ENCODE data around the gene PAX6.

GRCh38 chr11:31850365-31850764 lies 39.2 kb upstream of the PAX6 start:
- TF ChIP-seq MAX (IDR thresholded peaks at IDR 0.05; ENCODE audit: low read depth) (no peak), CTCF (IDR thresholded peaks at IDR 0.05) (no peak), TAF1 (IDR thresholded peaks at IDR 0.05; ENCODE audit: borderline replicate concordance, low read depth, low read length) (no peak), EP300 (IDR thresholded peaks at IDR 0.05; ENCODE audit: borderline replicate concordance in 1 of 2, low read depth in 1 of 2, low read length in 1 of 2) (no peak), YY1 (IDR thresholded peaks at IDR 0.05; ENCODE audit: low read depth) (no peak), JUND (IDR thresholded peaks at IDR 0.05) (no peak), CHD2 (IDR thresholded peaks at IDR 0.05; ENCODE audit: low read length, partially characterized antibody) (no peak), RAD21 (IDR thresholded peaks at IDR 0.05; ENCODE audit: low read length) (no peak), RCOR1 (IDR thresholded peaks at IDR 0.05; ENCODE audit: low read length) (no peak), FOXM1 (IDR thresholded peaks at IDR 0.05; ENCODE audit: low read depth) (no peak), EZH2phosphoT487 (IDR thresholded peaks at IDR 0.05; ENCODE audit: borderline replicate concordance, low read depth) (no peak), TCF12 (IDR thresholded peaks at IDR 0.05) (no peak), NRF1 (IDR thresholded peaks at IDR 0.05; ENCODE audit: low read depth, low read length) (no peak), MXI1 (IDR thresholded peaks at IDR 0.05; ENCODE audit: low read depth, low read length) (no peak)
